ENCODE data around the gene POLN.

Gene POLN

GRCh38 chr4:2075987-2076907 is 165.7 kb downstream of the POLN start:
- no peak for TF ChIP-seq CTCF (IDR thresholded peaks at IDR 0.05; ENCODE audit: extremely low read depth, missing control alignments)
- DNase-seq (ENCODE audit: low spot score): no peak

- TF ChIP-seq CTCF (IDR thresholded peaks at IDR 0.05; ENCODE audit: extremely low read depth, missing control alignments): no peak
Measured at GRCh38 chr4:2075171-2075986, 166.5 kb downstream of the POLN start.

GRCh38 chr4:2074588-2074987 is 167.3 kb downstream of the POLN start:
- no peak for DNase-seq (ENCODE audit: low spot score)
- no peak for TF ChIP-seq CTCF (IDR thresholded peaks at IDR 0.05; ENCODE audit: extremely low read depth, missing control alignments)

More at GRCh38 chr4:2075171-2075986, 166.5 kb downstream of the POLN start:
- peak; percentile 7 for DNase-seq (ENCODE audit: low spot score)

GRCh38 chr4:2073808-2074481 is 168.0 kb downstream of the POLN start:
- peak; percentile 18 for DNase-seq (ENCODE audit: low spot score)
- TF ChIP-seq CTCF (IDR thresholded peaks at IDR 0.05; ENCODE audit: extremely low read depth, missing control alignments): no peak

- no peak for TF ChIP-seq CTCF (IDR thresholded peaks at IDR 0.05; ENCODE audit: extremely low read depth, missing control alignments)
- DNase-seq (ENCODE audit: low spot score): peak; percentile 12
Measured at GRCh38 chr4:2072971-2073807, 168.7 kb downstream of the POLN start.

GRCh38 chr4:2071912-2072867 is 169.7 kb downstream of the POLN start:
- no peak for DNase-seq (ENCODE audit: low spot score)

More at GRCh38 chr4:2071912-2072867, 169.7 kb downstream of the POLN start:
- no peak for TF ChIP-seq CTCF (IDR thresholded peaks at IDR 0.05; ENCODE audit: extremely low read depth, missing control alignments)
